ENCODE measurements around the gene ROCK2. TPM values are rescaled to one million over a fixed set of nuclear protein-coding genes. Genes with fewer than 3 reads are reported as not detected.

Gene ROCK2
- polyA plus RNA-seq, 1 donor (not counting 4 experiments of a cell fraction or from before 2014, with no cell fraction given), result 12.6 TPM

DNA sequence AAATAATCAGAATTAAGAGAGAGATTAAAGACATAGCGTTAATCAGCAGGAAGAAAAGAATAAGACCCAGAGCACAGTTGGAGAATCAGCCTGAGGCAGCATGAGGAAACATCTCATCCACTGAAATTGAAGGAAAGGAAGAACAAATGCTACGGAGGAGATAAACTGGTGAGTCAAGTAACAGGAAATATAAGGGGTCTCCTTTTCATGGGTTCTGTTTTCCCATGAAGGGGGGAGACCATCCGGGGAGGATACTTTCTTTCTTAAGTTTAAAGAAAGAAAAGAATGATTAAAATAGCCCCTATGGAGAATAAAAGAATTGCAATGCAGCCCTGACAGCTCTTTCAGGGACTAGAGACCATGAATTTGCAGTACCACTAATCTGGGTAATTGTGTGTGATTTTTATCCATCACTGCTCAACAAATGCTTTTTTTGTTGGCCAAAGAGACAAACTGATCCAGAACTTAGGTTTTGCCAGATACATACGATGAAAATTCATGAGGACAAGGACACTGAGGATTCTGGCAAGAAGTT, 17.7 kb downstream of the ROCK2 start:
- Histone ChIP-seq H3K36me3 (ENCODE audit: control insufficient read depth in 2 of 2, extremely low read depth in 1 of 2, insufficient read depth in 2 of 2, low read length in 2 of 2) (no peaks in the 10 kb centered on the region), H3K27me3 (ENCODE audit: control insufficient read depth, extremely low read depth, insufficient read depth, low read length) (no peaks in the 10 kb centered on the region), H3K9me3 (ENCODE audit: control insufficient read depth, low read depth, low read length) (no peaks in the 10 kb centered on the region), H3K79me2 (ENCODE audit: control insufficient read depth, insufficient read depth, low read length) (peaks cover 84% of the 10 kb centered on the region), H3K9me1 (ENCODE audit: control insufficient read depth, extremely low read depth, insufficient read depth, low read length) (no peaks in the 10 kb centered on the region), H2AFZ (ENCODE audit: control insufficient read depth, low read length) (no peak overlapping the region), H3K4me1 (ENCODE audit: control insufficient read depth, extremely low read depth, insufficient read depth, low read length) (peaks cover 8% of the 10 kb centered on the region), H3K4me2 (ENCODE audit: control insufficient read depth, extremely low read depth, insufficient read depth, low read depth, low read length) (no peak overlapping the region), H4K20me1 (ENCODE audit: control insufficient read depth, extremely low read depth, insufficient read depth, low read length) (peaks cover 4% of the 10 kb centered on the region), H3K9ac (ENCODE audit: control insufficient read depth, extremely low read depth, insufficient read depth, low read length) (no peak overlapping the region), H3K27ac (ENCODE audit: control insufficient read depth, insufficient read depth, low read length) (no peak overlapping the region), H3K4me3 (ENCODE audit: control insufficient read depth in 2 of 3, extremely low read depth in 1 of 3, insufficient read depth in 2 of 3, low read depth in 1 of 3, low read length in 3 of 3) (no peak overlapping the region)
- DNase-seq (ENCODE audit: low read depth, low spot score) (no peak), FAIRE-seq (no peak)
- TF ChIP-seq CTCF (optimal IDR thresholded peaks at IDR 0.05 in 1 of 3, IDR thresholded peaks at IDR 0.05 in 1 of 3, conservative IDR thresholded peaks at IDR 0.05 in 1 of 3; ENCODE audit: extremely low read depth in 1 of 3, insufficient read depth in 2 of 3, low read length in 3 of 3) (no peak), EZH2 (IDR thresholded peaks at IDR 0.05; ENCODE audit: low read length) (no peak)
- dilution Hi-C loops (cut with MboI; ENCODE audit: extremely low pct_ligation_motif_present, low sequenced_read_pairs), result no loop called here

DNA sequence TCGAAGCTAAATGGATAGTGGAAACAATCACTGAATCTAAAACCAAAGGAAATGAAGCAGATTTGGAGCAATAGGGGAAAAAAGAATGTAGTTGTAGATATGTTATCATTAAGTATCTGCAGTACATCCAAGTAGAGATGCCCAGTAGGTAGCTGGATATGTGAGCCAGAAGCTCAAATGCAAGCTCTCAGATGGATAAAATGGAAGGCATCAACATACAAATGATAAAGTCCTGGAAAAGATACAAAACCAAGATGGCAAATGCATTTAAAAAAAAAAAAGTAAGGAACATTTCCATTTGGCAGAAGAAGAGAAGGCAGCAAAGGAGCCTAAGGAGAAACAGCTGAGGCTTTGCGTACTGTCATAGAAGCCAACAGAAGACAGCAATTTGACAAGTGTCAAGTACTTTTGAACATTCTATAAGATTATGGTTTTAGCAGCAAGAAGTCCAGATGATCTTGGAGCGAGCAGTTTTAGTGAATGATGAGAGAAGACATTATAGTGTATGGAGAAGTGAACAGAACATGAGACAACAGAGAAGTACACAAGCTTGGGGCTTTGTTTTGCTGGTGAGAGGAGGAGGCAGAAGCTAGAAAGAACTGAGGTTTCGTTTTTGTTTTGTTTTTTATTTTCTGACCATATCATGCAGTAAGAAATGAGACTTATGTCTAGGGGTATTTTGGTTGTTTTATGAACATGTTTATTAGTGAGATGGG, 18.3 kb downstream of the ROCK2 start:
- no peak for TF ChIP-seq EZH2 (IDR thresholded peaks at IDR 0.05; ENCODE audit: low read length)
- TF ChIP-seq CTCF (optimal IDR thresholded peaks at IDR 0.05 in 1 of 3, IDR thresholded peaks at IDR 0.05 in 1 of 3, conservative IDR thresholded peaks at IDR 0.05 in 1 of 3; ENCODE audit: extremely low read depth in 1 of 3, insufficient read depth in 2 of 3, low read length in 3 of 3), result no peak
- Histone ChIP-seq H3K27me3 (ENCODE audit: control insufficient read depth, extremely low read depth, insufficient read depth, low read length) (no peaks in the 10 kb centered on the region), H3K4me1 (ENCODE audit: control insufficient read depth, extremely low read depth, insufficient read depth, low read length) (peaks cover 8% of the 10 kb centered on the region), H3K4me3 (ENCODE audit: control insufficient read depth in 2 of 3, extremely low read depth in 1 of 3, insufficient read depth in 2 of 3, low read depth in 1 of 3, low read length in 3 of 3) (no peak overlapping the region), H3K9ac (ENCODE audit: control insufficient read depth, extremely low read depth, insufficient read depth, low read length) (no peak overlapping the region), H3K36me3 (ENCODE audit: control insufficient read depth in 2 of 2, extremely low read depth in 1 of 2, insufficient read depth in 2 of 2, low read length in 2 of 2) (no peaks in the 10 kb centered on the region), H2AFZ (ENCODE audit: control insufficient read depth, low read length) (no peak overlapping the region), H3K4me2 (ENCODE audit: control insufficient read depth, extremely low read depth, insufficient read depth, low read depth, low read length) (no peak overlapping the region), H3K9me1 (ENCODE audit: control insufficient read depth, extremely low read depth, insufficient read depth, low read length) (no peaks in the 10 kb centered on the region), H3K27ac (ENCODE audit: control insufficient read depth, insufficient read depth, low read length) (no peak overlapping the region), H3K9me3 (ENCODE audit: control insufficient read depth, low read depth, low read length) (no peaks in the 10 kb centered on the region), H4K20me1 (ENCODE audit: control insufficient read depth, extremely low read depth, insufficient read depth, low read length) (peaks cover 4% of the 10 kb centered on the region), H3K79me2 (ENCODE audit: control insufficient read depth, insufficient read depth, low read length) (peaks cover 86% of the 10 kb centered on the region)
- no peak for DNase-seq (ENCODE audit: low read depth, low spot score)
- no peak for FAIRE-seq
- dilution Hi-C loops (cut with MboI; ENCODE audit: extremely low pct_ligation_motif_present, low sequenced_read_pairs), result no loop called here
